NCI-H146 treated with DMSO at 0.1 percent for 48 hours (cell line): Measurements from ENCODE around the gene ZNF337.
"Not testable (repeated sequence)": the region's sequence is repeated elsewhere in the genome, so short reads cannot be mapped to it uniquely, and the experiment has no call there.

Experiments used
- DNase-seq: peaks from one replicate; lab custom pipeline; 2025; ENCODE audit not compliant: unreplicated experiment; lab: John Stamatoyannopoulos, UW

ZNF337 gene

GRCh38 chr20:25695532-25696370 lies 902 bp downstream of the ZNF337 start:
- no peak for DNase-seq

DNA sequence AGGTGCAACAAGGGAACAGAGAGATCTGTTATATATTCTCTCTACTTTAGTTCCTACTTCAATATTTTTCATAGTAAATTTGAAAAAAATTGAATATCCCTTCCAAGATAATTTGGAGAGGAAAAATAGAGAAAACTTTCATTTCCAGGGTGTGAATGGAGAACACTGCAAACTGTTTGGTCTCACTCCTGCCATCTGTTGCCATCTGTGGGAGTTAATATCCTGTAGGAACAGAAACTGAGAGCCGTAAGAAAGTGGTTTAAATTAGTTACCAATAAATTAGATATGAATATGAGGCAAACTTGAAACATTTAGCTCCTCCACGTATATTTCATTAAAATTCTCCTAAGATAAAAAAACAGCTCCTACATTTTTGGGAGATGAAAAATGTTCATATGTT lies 4.2 kb downstream of the ZNF337 start:
- no peak for DNase-seq

GRCh38 chr20:25690427-25690826 lies 6.2 kb downstream of the ZNF337 start:
- no peak for DNase-seq

- DNase-seq = no peak
Observed at GRCh38 chr20:25686081-25687067, 10.3 kb downstream of the ZNF337 start.

DNA sequence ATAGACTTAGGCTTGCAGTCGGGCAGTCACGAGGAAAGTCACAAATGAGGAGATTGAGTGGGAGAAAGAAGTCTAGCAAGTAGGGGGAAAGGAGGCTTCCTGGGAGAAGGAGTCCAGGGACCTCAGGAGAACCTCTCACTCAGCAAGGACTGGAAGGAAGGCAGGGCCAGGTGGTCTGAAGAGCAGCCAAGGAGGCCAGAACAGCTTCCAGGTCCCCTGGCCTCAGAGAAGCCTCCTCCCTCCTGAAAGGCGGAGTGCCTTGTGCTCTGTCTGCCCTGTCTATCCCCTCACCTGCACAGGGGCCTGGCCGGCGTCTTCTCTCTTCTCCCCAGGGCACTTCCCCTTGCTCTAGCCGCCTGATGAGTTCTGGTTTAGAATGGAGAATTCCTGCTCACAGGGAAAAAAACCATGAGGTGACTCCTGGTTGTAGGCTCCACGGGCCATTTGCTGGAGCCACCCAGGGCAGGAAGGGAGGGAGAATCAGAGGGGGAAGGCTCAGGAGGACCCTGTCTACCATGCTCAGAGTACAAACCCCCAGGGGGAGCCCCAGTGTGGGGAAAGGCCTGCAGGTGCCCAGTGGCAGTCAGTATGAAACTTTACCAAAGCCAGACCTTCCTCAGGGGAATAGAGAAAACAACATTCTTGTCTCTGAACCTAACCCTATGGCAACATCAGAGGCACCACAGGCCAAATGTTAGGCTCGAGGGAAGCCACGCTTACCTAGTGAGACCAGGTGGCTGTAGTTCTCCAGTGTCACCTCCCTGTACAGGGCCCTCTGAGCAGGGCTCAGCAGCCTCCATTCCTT lies 11.2 kb downstream of the ZNF337 start:
- no peak for DNase-seq

- DNase-seq = not testable (repeated sequence)
Observed at GRCh38 chr20:25683826-25684225, 12.8 kb downstream of the ZNF337 start.

DNA sequence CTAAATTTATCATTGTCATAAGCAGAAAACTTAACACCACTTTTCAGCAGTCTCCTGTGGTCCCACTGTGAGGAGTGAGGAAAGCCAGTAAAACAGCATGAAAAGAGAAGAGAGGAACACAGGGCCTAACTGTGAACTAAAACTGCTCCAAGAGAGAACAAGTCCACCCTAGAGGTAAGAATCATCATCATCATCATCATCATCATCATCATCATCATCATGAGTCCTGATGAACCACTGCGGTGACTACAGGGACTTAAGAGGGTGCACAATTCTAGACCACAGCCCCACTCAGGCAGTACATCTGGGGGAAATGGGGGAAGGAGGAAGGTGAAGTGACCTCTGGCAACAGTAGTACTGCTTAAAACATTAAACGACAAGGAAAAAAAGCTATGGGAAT lies 13.6 kb downstream of the ZNF337 start:
- no peak for DNase-seq

- DNase-seq = no peak
Observed at GRCh38 chr20:25676164-25676809, 20.4 kb downstream of the ZNF337 start.

- DNase-seq = no peak
Observed at GRCh38 chr20:25675161-25675560, 21.5 kb downstream of the ZNF337 start.

- no peak for DNase-seq
Observed at GRCh38 chr20:25672659-25673235, 23.9 kb downstream of the ZNF337 start.

- no peak for DNase-seq
Observed at GRCh38 chr20:25669826-25670422, 26.7 kb downstream of the ZNF337 start.

- no peak for DNase-seq
Observed at GRCh38 chr20:25668446-25668845, 28.2 kb downstream of the ZNF337 start.

GRCh38 chr20:25659999-25660398 lies 36.7 kb downstream of the ZNF337 start:
- no peak for DNase-seq

DNA sequence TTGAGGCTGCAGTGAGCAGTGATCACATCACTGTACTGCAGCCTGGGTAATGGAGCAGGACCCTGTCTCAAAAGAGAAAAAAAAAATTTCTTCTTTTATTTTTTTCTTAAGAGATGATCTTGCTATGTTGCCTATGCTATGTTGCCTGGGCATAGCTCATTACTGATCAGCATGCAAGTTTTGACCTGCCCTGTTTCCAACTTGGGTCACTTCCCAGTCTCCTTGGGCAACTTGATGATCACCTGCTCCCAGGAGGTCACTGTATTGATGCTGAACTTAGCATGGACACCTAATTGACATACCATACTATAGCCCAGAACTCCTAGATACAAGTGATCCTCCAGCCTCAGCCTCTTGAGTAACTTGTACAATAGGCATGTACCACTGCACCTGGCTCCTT lies 42.2 kb downstream of the ZNF337 start:
- no peak for DNase-seq

- not testable (repeated sequence) for DNase-seq
Observed at GRCh38 chr20:25652866-25653265, 43.8 kb downstream of the ZNF337 start.

- no peak for DNase-seq
Observed at GRCh38 chr20:25644814-25645213, 51.8 kb downstream of the ZNF337 start.

DNA sequence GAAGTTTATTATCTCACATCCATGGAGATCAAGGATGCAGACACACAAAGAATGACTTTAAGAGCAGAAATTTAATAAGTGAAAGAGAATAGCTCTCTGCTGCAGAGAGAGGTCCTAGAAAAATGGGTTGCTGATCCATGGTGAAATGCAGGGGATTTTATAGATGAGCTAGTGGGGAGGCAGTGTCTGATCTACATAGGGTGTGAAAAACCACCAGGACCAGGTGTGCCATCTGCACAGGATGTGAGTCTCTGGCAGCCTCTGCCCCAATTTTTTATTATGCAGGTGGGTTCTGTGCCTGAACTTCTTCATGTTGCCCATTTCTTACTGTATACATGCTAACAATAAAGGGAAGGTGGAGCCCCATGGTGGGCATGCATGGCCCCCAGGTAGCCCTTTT lies 52.9 kb downstream of the ZNF337 start:
- DNase-seq = no peak

GRCh38 chr20:25637247-25637646 lies 59.4 kb downstream of the ZNF337 start:
- DNase-seq = no peak

GRCh38 chr20:25632940-25633790 lies 63.5 kb downstream of the ZNF337 start:
- DNase-seq = no peak
